HG03060 (cell line): ENCODE data around the gene DSP.
A peak's percentile ranks its signal among the peaks of the same experiment; 100 is the strongest.

ENCODE experiments used
- ATAC-seq: cut with Tn5 transposase; IDR thresholded peaks from one replicate; pipeline ENCODE4 v1.9.1; 2021; ENCODE audit warnings: low read depth, moderate number of reproducible peaks; ENCODE audit not compliant: unreplicated experiment

DSP gene

DNA sequence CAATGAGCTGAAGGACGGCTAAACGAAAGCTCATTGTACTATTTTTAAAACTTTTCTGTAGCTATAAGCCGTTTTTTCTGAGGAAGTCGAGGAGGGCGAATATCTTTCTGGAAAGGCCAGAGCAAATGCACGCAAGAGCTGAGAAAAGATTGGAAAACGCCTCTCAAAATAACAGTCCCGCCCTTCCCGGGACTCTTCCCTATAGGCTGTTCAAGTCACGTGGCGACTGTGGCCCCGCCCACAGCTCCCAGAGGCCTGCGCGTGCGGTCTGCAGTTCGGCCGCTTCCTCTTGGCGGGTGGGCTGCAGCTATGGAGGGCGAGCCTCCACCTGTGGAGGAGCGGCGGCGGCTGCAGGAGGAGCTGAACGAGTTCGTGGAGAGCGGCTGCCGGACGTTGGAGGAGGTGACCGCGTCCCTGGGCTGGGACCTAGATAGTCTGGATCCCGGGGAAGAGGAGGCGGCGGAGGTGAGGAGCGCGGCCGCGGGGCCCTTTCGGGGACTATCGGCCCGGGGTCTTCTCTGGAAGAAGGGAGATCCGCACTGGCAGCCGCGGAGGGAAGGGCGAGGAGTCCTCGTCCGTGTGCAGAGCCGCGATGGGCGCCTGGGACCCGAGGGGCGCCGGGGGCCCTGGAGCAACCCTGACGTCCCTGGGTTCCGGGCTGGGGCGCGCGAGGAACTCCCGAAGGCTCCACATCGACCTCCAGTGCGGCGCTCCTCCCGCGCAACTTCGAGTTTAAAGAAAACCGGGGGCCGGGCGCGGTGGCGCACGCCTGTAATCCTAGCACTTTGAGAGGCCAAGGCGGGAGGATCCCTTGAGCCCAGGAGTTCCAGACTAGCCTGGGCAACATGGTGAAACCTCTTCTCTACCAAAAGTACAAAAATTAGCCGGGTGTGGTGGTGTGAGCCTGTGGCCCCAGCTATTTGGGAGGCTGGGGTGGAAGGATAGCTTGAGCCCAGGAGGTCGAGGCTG, 48.8 kb downstream of the DSP start, which contains the start of gene SNRNP48:
SNRNP48 (plus strand) TSS at position 250 of the 969 bp plus-strand sequence; CDS start at position 310, 60 bp downstream.
- ATAC-seq: peak; percentile 96

DNA sequence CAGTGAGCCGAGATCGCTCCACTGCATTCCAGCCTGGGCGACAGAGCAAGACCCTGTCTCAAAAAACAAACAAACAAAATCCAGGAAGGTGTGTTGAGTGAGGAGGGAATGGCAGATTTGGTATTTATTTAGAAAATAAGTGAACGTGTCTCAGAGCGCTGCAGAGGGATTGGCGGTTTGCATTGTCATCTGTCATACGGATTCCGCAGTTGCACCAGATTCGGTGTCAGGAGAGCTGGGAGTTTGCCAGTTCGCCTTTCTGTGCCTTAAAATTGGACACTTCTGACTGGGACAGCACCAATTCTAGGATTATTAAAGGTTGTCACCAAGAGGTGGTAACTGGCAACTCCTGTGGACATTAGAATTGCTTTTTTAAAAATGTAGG, 49.4 kb downstream of the DSP start:
- no peak for ATAC-seq

DNA sequence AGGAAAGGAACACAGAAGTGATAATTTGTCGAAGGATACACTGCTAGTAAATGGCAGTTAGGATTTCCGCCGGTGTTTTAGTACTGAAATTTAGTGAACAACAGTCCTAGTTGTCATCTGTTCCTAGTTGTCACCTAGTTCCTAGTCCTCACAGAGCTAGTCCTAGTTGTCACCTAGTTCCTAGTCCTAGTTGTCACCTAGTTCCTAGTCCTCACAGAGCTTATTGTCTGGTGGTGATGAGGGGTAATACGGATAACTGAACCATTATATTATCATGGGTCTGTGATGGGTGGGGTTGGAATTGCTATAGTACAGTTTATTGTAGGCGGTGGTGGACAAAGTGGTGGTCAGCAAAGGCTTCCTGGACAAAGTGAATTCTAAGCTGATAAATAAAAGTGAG, 50.3 kb downstream of the DSP start:
- ATAC-seq: no peak

DNA sequence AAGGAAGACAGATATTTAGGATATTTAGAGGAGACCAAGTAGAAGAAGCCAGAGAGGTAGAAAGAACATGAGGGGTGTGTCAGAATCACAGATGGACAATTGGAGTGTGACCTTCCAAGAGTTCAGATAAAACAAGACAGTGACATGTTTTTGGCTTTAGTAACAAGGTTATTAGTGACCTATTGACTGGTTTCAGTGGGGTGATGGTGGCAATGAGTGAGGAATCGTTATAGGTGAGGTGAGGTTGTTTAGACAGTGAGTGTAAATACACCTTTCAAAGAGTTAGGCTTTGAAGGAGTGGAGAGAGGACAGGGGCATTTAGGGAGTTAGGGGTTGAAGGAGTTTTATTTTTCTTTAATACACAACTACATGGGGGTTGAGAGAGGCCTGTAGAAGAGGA, 51.8 kb downstream of the DSP start:
- ATAC-seq: no peak

DNA sequence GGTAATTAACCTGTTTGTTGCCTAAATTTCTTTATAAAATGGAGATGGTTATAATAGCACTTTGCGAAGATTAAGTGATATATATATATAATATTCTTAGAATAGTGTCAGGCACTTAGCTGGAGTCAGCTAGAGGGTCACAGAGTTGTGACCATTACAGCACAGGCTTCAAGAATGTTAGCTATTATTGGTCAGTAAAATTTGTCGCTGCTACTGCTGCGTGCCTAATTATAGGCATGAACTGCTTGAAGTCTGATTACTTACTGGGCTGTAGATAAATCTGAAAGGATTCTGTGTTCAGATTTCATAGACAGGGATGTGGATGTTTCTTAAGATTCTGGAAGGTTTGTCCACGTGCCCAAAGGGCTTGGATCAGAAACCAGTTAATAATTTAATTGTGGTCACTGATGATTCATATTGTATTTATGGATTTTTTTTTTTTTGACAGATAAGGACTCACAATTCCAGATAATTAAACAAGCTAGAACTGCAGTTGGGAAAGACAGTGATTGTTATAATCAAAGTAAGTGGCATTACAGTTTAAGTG, 53.2 kb downstream of the DSP start:
- no peak for ATAC-seq

DNA sequence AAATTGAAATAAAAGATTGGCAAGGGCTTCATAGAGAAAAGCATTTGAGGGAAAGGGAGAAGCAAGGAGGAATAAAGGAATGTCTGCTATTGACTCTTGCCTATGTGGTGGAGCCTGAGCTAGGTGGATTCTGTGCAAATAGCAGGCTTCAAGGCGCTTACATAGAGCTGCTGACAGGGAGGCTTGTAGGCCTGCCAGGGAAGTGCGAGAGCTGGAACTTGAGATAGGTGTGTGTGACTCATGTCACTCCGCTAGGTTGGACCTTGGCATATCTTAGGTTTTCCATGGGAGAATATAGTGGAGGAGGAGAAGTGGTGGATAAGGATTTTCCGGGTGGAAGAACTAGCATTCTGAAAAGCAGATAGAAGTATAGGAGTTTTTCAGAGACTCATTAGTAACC, 62.5 kb downstream of the DSP start:
- no peak for ATAC-seq

DNA sequence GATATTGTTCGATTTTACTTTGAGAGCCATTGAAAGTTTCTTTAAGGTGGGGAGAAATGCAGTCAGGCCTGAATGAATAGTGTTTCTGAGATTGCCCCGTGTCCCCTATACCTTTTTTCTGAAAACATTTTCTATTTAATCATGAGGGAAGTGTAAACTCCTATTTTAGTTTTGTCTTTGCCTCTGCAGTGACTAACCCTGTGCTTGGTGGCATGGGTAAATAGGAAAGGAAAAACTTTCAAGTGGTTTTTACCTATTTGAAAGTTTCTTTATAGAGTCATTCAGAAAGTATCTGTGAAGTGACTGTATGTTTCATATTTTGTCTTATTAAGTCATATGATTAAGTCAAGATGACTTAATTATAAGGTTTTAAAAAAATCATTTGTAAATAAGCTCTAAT, 63.0 kb downstream of the DSP start:
- peak; percentile 31 for ATAC-seq

DNA sequence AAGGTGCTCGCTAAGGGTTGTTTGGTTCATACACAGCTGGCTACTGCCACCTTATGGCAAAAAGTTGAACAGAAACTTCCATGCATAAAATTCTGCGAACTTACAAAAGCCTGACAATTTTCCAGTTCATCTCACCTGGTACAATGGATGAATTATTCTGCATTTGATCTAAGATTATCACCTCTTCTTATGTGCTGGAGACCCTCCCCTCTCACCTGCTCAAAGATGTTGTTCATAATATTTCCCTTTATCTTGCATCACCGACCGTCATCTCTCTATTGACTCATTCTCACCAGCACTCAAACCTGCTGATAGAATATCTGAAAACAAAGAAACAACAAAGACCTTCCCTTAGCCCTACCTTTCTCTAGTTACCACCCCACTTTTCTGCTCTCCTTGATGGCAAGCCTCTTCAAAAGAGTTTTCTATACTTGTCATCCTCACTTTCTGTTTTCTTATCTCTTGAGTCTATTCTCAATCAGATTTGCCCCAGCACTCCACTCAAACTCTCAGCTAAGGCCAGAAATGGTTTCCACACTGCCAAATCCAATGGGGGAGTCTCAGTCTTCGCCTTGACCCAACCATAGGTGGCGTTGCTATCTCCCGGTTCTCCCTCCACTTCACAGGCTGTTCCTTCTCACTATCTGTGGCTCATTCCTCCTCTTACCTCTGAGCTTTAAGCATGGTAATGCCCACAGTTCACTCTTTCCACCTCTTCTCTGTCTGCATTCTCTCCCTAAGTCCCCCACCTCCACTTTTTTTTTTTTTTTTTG, 74.3 kb downstream of the DSP start:
- no peak for ATAC-seq

DNA sequence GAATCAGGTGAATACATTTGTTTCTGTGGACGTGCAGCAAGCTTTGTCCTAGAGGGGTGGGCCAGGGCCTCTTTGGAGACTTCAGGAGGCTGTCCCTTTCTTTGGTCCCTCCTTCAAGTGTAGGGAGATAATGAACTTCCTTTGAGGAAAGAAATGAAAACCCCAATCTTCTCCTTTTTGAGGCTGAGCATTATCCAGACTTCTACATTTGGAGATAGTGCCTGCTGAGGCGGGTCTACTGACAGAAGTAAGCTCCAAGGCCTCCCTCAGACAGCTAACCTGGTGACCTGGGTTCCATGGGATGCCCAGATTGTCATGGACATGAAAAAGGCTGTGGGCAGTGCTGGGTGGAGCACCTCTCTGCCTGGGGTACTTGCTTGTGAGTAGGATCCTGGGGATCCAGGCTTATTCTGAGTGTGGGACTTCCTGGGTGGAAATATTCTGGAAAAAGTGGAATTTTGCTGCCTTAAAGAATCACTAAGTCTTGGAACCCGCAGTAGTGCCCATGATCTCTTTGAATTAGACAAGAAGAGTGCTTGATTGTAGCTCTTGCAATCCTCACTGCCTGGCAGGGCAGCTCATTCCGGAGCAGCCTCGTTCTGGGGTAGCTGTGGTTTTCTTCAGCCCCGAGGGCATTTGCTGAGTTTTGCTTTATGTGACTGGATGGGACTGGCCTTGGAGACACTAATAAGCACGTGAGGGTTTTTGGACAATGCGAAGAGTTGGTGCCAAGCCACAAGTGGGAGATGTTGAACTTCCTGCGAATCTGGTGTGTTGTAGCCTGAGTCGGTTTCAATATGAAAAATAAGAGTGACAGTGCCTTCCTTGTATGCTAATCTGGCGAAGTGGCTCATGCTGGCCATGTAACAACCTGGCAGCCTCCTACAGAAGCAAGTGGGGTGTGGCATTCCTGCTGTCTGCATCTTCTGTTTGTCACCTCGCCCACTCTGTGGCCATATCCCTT, 76.6 kb downstream of the DSP start:
- peak; percentile 56 for ATAC-seq

DNA sequence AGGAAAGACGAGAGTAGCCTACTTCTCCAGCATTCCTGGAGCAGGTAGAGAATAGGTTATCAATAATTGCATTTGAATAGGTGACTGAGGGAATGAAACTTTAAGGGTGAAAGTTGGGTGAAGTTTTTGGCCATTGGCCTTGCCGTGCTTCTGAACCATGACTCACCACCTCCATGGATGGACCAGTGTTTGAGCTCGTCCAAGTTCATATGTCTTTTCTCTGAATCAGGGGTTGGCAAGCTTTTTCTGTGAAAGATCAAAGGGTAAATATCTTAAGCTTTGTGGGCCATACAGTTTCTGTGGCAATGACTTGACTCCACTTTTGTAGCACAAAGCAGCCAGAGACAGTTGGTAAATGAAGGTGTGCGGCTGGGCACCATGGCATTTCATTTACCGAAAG, 80.3 kb downstream of the DSP start:
- no peak for ATAC-seq

DNA sequence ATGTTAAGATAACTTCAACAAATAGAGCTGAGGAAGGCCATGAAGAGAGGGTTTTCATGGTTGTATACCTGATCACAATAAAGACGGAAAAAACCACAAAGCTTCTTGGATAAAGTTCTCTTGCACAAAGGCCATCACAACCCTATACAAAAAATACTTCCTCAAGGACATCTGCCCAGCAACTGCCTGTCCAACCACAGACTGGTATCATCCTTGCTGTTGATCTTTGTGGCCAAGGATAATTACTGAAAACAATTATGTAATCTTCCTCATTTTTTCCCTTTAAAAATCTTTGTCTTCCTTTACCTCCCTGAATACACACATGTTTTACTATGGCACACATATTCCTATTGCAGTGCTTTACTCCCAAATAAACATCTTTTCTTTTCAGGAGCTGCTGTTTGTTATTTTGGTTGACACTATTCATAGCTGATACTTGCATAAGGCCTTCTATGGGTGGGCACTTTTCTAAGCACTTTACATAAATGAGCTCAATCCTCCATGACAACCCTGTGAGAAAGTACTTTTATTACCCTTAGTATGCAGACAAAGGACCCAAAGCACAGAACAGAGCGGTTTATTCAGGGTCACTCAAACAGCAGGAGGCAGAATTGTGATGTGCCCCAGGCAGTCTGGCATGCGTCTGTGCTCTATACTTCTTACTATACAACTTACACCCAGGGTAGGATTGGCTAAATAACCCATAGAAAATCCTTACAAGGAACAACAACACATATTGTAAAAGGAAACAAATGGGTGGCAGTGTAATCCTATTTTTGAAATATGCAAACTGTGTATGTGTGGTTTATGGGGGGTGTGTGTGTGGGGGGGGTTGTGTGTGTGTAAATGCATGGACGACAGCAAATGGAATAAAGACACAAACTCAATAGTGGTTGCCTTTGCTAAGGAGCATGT, 83.6 kb downstream of the DSP start:
- no peak for ATAC-seq

DNA sequence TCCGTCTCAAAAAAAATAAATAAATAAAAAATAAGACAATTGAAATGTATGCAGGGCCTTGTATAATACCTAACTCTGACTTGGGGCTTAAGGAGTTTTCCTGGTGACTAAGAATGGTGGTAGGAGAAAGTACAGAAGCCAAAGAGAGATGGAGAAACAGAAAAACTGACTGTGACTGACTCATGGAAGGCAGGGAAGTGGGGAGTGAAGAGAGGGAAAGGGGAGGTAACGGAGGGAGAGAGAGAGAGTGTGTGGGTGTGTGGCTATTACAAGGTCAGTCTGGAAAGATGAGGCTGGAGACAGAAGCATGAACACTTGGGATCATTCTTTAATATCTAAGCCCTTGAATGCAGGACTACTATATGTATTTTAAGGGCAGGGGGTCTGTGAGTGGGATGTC, 87.0 kb downstream of the DSP start:
- ATAC-seq: no peak

DNA sequence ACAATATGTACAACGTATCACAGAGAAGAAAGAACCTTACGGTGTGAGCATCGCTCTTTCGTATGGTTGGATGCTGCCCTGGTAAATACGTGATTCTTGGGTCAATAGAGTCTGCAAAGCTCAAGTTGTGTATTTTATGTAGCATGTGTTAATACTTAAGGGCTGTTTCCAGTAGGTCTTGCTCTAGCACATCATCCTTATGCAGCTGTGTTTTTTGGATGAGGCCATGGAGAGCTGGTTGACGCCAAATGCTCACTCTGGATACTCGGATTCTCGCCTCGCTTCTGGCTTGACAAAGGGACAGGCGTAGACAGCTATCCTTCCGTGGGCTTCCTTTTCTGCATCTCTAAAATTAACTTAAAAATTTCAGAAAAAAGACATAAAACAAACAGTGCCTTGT, 87.4 kb downstream of the DSP start:
- no peak for ATAC-seq

DNA sequence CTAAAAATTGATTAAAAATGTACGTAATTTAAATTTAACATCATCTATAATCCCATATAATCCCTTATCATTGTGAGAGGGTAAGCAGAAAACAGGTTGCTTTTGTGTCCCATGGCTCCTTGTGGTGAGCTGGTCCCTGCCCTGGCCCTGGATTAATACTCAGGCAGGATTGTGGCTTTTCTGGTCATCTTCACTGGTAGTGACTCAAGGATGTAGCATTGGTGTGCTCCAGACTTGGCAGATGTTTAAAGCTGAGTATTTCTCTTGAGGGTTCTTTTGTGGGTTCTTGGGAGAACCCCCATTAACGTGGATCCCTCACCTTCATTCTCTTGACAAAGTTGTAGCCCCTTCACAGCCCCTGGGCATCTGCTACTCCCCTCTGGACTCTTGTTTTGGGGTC, 87.8 kb downstream of the DSP start:
- no peak for ATAC-seq

DNA sequence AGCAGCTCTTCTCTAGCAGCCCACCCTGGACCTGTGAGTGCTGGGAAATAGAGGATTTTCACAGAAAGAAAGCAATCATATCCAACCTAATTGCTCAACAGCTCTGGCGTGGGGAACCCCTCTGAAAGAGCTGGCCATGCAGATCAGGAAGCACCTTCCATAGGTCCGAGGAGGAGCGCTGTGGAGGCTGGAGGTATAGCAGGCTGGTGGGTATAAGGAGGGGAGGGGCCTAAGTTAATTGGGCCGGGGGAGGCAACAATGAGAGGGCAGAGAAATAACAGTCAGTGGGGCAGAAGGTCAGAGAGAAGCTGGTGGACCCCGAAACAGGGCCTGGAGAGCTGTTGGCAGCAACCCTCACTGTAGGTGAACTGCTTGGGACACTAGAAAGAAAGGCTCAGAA, 89.3 kb downstream of the DSP start:
- ATAC-seq: no peak

DNA sequence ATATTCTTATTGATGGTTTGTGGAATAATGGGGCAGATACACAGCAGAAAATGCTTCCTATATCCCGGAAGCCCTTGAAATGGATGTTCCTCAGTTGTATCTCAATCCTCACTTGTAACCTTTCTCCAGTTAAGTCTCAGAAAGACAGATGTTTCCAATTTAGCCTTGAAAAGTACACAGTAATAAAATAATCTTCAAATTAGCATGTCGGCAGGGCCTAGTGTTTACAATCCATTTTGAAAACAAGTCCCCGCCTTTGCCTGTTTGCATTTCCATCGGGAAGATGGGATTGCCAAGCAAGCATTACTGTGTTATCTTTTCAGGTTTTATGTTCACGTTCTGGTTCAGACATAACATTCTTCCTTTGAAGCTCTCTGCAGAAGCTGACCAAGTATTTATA, 90.0 kb downstream of the DSP start:
- no peak for ATAC-seq

DNA sequence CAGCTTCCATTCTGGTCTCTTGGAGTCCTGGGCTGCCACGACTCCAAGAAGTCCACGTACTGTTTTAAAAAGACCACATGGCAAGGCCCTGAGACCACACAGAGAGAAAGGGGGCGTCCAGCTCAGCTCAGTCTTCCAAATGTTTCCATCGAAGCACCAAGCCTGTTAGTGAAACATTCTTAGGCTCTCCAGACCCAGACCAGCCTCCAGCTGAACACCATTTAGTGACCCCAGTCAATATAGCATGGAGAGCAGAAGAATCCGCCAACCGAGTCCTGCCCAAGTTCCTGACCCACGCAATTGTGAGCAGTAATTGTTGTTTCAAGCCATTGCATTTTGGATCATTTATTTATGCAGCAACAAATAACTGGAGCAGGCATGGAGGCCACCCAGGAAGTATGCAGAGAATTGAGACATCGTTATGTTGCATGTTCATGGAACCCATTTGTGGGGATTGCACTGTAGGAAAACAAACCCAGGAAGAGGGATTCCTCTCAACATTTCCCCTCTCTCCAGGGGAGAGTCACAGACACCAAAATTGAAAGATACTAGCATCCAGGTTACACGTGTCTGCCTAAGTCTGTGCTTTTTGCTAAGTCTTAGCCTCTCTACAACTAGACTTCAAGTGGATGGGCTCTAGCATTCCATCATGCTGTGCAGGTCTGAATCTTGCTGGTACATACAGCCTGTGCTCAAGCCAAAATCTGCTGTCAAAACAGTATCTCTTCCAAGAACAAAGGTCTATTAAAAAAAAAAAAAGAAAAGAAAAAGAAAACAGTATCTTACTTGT, 91.2 kb downstream of the DSP start:
- ATAC-seq: no peak

DNA sequence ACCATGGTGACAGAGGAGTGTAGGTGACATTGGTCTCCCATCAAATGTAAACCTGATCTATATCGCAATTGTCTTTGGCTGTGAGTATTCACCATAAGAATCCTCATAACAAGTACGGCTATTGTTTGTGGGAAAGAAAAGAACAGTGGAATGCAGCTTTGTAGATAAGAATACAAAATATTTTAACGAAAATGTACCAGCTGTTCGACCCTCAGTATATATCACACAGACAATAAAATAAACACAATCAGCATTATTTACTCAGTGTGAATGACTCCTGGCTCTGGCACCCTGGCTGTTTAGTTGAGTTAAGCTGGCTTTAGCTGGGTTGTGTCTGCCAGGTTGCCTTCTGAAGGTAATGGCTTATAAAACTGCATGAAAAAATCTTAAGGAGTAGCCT, 91.9 kb downstream of the DSP start:
- no peak for ATAC-seq
